HEK293 (cell line): ENCODE measurements around the gene BCKDHA.

Source experiments
- CTCF ChIA-PET: fragments of 350-600 bp; formaldehyde crosslinking; extraction: SDS; loops from one replicate; lab custom pipeline; 2021; ENCODE audit warnings: antibody characterized with exemption; lab: Yijun Ruan, JAX
- POLR2A ChIA-PET: fragments of 300-600 bp; formaldehyde crosslinking; extraction: SDS; loops from one replicate; lab custom pipeline; 2020; ENCODE audit warnings: antibody characterized with exemption, inconsistent platforms; lab: Yijun Ruan, JAX
- H3K27ac ChIP-seq: fragments of 200-500 bp; sonication (Bioruptor generic); 2 replicates; pipeline ENCODE4 v1.5.1; 2014; ENCODE audit warnings: low read depth, low read length, control low read depth, inconsistent platforms; ENCODE audit errors: extremely low read depth
- H3K36me3 ChIP-seq, 2 experiments: fragments of 200-500 bp in 1 of 2; sonication (Bioruptor generic) in 1 of 2; 1 replicate in 1 of 2; 2 replicates in 1 of 2; pipeline ENCODE4 v1.5.1; 2014 to 2017; ENCODE audit warnings: inconsistent platforms in 2 of 2, low read length in 2 of 2; ENCODE audit not compliant: control insufficient read depth in 2 of 2, insufficient read depth in 1 of 2
- H3K4me1 ChIP-seq: fragments of 200-500 bp; sonication (Bioruptor generic); 2 replicates; pipeline ENCODE4 v1.5.1; 2014; ENCODE audit warnings: mild to moderate bottlenecking, low read length, inconsistent platforms; ENCODE audit not compliant: control insufficient read depth, insufficient read depth
- H3K4me3 ChIP-seq: 2 replicates; pipeline ENCODE4 v1.5.1; 2011; ENCODE audit warnings: low read depth, mild to moderate bottlenecking, control low read depth, low read length, moderate library complexity
- H3K9me3 ChIP-seq: fragments of 200-500 bp; sonication (Bioruptor generic); 2 replicates; pipeline ENCODE4 v1.5.1; 2014; ENCODE audit warnings: low read depth, low read length, inconsistent platforms; ENCODE audit not compliant: control insufficient read depth, insufficient read depth
- OVOL3 ChIP-seq: fragments of 450-650 bp; formaldehyde crosslinking; IDR thresholded peaks from 2 replicates; pipeline ENCODE4 v1.5.1; 2016; ENCODE audit warnings: missing biosample characterization, missing genetic modification characterization
- PATZ1 ChIP-seq: fragments of 450-650 bp; formaldehyde crosslinking; IDR thresholded peaks from 2 replicates; pipeline ENCODE4 v1.5.1; 2016; ENCODE audit warnings: missing biosample characterization, missing genetic modification characterization
- PRDM1 ChIP-seq: fragments of 450-650 bp; formaldehyde crosslinking; IDR thresholded peaks from 2 replicates; pipeline ENCODE4; 2016; ENCODE audit warnings: missing biosample characterization, missing genetic modification characterization
- SP2 ChIP-seq: fragments of 450-650 bp; formaldehyde crosslinking; IDR thresholded peaks from 2 replicates; pipeline ENCODE4 v1.5.1; 2016; ENCODE audit warnings: missing biosample characterization, missing genetic modification characterization
- ZBTB8A ChIP-seq: fragments of 450-650 bp; formaldehyde crosslinking; IDR thresholded peaks from 2 replicates; pipeline ENCODE4 v1.5.1; 2016; ENCODE audit warnings: missing biosample characterization, missing genetic modification characterization
- ZFHX2 ChIP-seq: fragments of 450-650 bp; formaldehyde crosslinking; conservative IDR thresholded peaks from 2 replicates; pipeline ENCODE4 v1.5.1; 2016; ENCODE audit warnings: missing biosample characterization, missing genetic modification characterization
- ZNF174 ChIP-seq: fragments of 450-650 bp; formaldehyde crosslinking; IDR thresholded peaks from 2 replicates; pipeline ENCODE4 v1.5.0; 2017; ENCODE audit warnings: missing biosample characterization, mild to moderate bottlenecking, missing genetic modification characterization
- ZNF292 ChIP-seq: fragments of 450-650 bp; formaldehyde crosslinking; IDR thresholded peaks from 2 replicates; pipeline ENCODE4 v1.5.1; 2016; ENCODE audit warnings: low read depth, missing biosample characterization, missing genetic modification characterization, borderline replicate concordance
- ZNF335 ChIP-seq: fragments of 450-650 bp; formaldehyde crosslinking; conservative IDR thresholded peaks from 2 replicates; pipeline ENCODE4 v1.5.1; 2016; ENCODE audit warnings: missing biosample characterization, missing genetic modification characterization
- ZNF426 ChIP-seq: fragments of 450-650 bp; formaldehyde crosslinking; IDR thresholded peaks from 2 replicates; pipeline ENCODE4 v1.5.1; 2017; ENCODE audit warnings: missing biosample characterization, missing genetic modification characterization, mild to moderate bottlenecking, inconsistent platforms, moderate library complexity
- ZNF513 ChIP-seq: fragments of 450-650 bp; IDR thresholded peaks from 2 replicates; pipeline ENCODE4 v1.5.1; 2018; ENCODE audit warnings: missing biosample characterization, missing genetic modification characterization
- ZNF571 ChIP-seq: fragments of 450-650 bp; formaldehyde crosslinking; IDR thresholded peaks from 2 replicates; pipeline ENCODE4 v1.5.0; 2017; ENCODE audit warnings: missing biosample characterization, missing genetic modification characterization
- ZNF670 ChIP-seq: fragments of 450-650 bp; formaldehyde crosslinking; IDR thresholded peaks from 2 replicates; pipeline ENCODE4 v1.5.1; 2016; ENCODE audit warnings: missing biosample characterization, missing genetic modification characterization, low read depth
- ZNF785 ChIP-seq: fragments of 450-650 bp; formaldehyde crosslinking; IDR thresholded peaks from 2 replicates; pipeline ENCODE4 v1.5.1; 2016; ENCODE audit warnings: missing biosample characterization, missing genetic modification characterization
- ZNF792 ChIP-seq: fragments of 450-650 bp; formaldehyde crosslinking; IDR thresholded peaks from 2 replicates; pipeline ENCODE4 v1.5.1; 2016; ENCODE audit warnings: missing biosample characterization, missing genetic modification characterization
- ZSCAN16 ChIP-seq: fragments of 450-650 bp; formaldehyde crosslinking; IDR thresholded peaks from 2 replicates; pipeline ENCODE4 v1.5.1; 2016; ENCODE audit warnings: missing biosample characterization, missing genetic modification characterization
- TF ChIP-seq, protein P1 (sequence below): fragments of 450-650 bp; formaldehyde crosslinking; IDR thresholded peaks from 2 replicates; pipeline ENCODE4 v1.5.1; 2016; ENCODE audit warnings: missing biosample characterization, missing genetic modification characterization
- TF ChIP-seq, protein P2 (sequence below): fragments of 450-650 bp; formaldehyde crosslinking; IDR thresholded peaks from 2 replicates; pipeline ENCODE4 v1.5.1; 2017; ENCODE audit warnings: missing biosample characterization, missing genetic modification characterization
- TF ChIP-seq, protein P3 (sequence below): fragments of 450-650 bp; formaldehyde crosslinking; optimal IDR thresholded peaks from 2 replicates; pipeline ENCODE3; 2016; ENCODE audit warnings: missing biosample characterization, mild to moderate bottlenecking, missing genetic modification characterization

Gene BCKDHA

DNA sequence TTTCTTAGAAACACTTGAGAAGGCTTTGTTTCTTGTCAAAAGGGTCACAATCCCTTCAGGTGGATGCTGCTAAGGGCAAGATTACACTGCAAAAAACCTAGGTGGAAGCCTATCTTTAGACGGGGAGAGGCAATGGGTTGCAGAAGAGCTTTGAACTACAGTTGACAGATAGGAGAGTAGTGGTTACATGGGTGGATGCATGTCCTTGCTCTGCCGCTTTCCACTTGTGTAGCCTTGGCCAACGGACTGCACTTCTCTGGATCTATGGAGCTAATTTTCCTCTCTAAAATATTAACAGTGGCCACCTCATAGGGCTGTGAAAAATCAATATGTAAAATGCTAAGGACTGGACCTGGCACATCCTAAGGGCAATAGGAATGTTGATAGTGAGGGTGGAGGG, 980 bp downstream of the BCKDHA start:
- H3K36me3 ChIP-seq: peaks cover 0 to 7% of the 10 kb centered on the region in 2 experiments; a peak in 1 of 3 replicates
- CTCF ChIA-PET: interaction anchor here (0.6 to 1.6 kb wide), 6 partner anchors 10 to 243 kb away, joined by 3 to 9 read pairs (median 4); no protein-coding TSS in a partner anchor
- TF ChIP-seq ZNF792 (tag by site-specific recombination) (no peak), ZNF513 (tag by site-specific recombination) (no peak), ZNF670 (no peak)
- TF ChIP-seq, all 188 proteins: peak for 0
- POLR2A ChIA-PET: interaction anchor here (0.7 to 1.9 kb wide), 4 partner anchors 10 to 66 kb away, joined by 3 to 8 read pairs (median 7); partner anchors contain the start of genes B9D2 and DMAC2
- no peaks in the 10 kb centered on the region for H3K9me3 ChIP-seq
- H3K27ac ChIP-seq: no peak overlapping the region
- peaks cover 11% of the 10 kb centered on the region; the same call in 1 of the 2 replicates for H3K4me1 ChIP-seq
- H3K4me3 ChIP-seq: peak overlapping the region; percentile 79

DNA sequence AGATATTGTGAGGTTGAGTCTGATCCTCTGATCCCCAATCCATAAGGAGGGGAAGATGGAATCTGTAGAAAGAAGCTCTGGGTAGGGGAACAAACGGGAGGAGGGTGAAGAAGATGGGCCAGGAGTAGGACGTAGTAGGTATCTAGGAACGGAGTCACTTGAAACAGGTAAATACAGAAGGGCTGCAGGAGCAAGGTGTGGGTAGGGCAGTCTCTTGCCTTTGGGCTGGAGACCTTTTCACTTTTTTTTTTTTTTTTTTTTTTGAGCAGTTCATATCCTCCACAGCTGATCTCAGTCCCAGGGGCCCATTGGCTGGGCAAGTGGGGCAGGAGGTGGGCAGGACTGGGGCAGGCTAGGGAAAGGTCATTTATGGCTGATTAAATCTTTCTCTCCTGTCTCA, 1.5 kb downstream of the BCKDHA start:
- H3K4me1 ChIP-seq: peaks cover 11% of the 10 kb centered on the region; the same call in 1 of the 2 replicates
- peaks cover 0 to 3% of the 10 kb centered on the region in 2 experiments; a peak in 1 of 3 replicates for H3K36me3 ChIP-seq
- H3K4me3 ChIP-seq: no peak overlapping the region
- ChIA-PET CTCF (interaction anchor here (0.6 to 1.6 kb wide), 6 partner anchors 9 to 243 kb away, joined by 3 to 9 read pairs (median 4); no protein-coding TSS in a partner anchor), POLR2A (interaction anchor here (0.7 to 1.9 kb wide), 4 partner anchors 9 to 66 kb away, joined by 3 to 8 read pairs (median 7); partner anchors contain the start of genes B9D2 and DMAC2)
- TF ChIP-seq, protein P1, sequence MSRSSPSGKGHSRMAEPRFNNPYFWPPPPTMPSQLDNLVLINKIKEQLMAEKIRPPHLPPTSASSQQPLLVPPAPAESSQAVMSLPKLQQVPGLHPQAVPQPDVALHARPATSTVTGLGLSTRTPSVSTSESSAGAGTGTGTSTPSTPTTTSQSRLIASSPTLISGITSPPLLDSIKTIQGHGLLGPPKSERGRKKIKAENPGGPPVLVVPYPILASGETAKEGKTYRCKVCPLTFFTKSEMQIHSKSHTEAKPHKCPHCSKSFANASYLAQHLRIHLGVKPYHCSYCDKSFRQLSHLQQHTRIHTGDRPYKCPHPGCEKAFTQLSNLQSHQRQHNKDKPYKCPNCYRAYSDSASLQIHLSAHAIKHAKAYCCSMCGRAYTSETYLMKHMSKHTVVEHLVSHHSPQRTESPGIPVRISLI (tag by site-specific recombination): peak; percentile 59; the same call in 1 of the 2 replicates
- no peak for TF ChIP-seq PATZ1 (tag by site-specific recombination)
- TF ChIP-seq, protein P2, sequence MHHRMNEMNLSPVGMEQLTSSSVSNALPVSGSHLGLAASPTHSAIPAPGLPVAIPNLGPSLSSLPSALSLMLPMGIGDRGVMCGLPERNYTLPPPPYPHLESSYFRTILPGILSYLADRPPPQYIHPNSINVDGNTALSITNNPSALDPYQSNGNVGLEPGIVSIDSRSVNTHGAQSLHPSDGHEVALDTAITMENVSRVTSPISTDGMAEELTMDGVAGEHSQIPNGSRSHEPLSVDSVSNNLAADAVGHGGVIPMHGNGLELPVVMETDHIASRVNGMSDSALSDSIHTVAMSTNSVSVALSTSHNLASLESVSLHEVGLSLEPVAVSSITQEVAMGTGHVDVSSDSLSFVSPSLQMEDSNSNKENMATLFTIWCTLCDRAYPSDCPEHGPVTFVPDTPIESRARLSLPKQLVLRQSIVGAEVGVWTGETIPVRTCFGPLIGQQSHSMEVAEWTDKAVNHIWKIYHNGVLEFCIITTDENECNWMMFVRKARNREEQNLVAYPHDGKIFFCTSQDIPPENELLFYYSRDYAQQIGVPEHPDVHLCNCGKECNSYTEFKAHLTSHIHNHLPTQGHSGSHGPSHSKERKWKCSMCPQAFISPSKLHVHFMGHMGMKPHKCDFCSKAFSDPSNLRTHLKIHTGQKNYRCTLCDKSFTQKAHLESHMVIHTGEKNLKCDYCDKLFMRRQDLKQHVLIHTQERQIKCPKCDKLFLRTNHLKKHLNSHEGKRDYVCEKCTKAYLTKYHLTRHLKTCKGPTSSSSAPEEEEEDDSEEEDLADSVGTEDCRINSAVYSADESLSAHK (tag by site-specific recombination): peak; percentile 66
- H3K9me3 ChIP-seq: no peaks in the 10 kb centered on the region
- H3K27ac ChIP-seq: no peak overlapping the region

GRCh38 chr19:41399525-41399924, 1.9 kb downstream of the BCKDHA start:
- ChIA-PET POLR2A (interaction anchor here (1.4 to 1.6 kb wide), 2 partner anchors 9 to 40 kb away, joined by 3 to 8 read pairs; partner anchors contain the start of gene DMAC2), CTCF (interaction anchor here (1.0 to 1.6 kb wide), 3 partner anchors 9 to 164 kb away, joined by 3 to 9 read pairs (median 4); no protein-coding TSS in a partner anchor)
- H3K9me3 ChIP-seq: no peaks in the 10 kb centered on the region
- H3K27ac ChIP-seq: no peak overlapping the region
- H3K36me3 ChIP-seq: no peaks in the 10 kb centered on the region
- peaks cover 11% of the 10 kb centered on the region; the same call in 1 of the 2 replicates for H3K4me1 ChIP-seq
- H3K4me3 ChIP-seq: no peak overlapping the region
- TF ChIP-seq ZSCAN16 (no peak), ZNF292 (tag by site-specific recombination) (no peak), ZNF785 (tag by site-specific recombination) (no peak), SP2 (tag by site-specific recombination) (no peak), PRDM1 (tag by site-specific recombination) (peak; percentile 98), OVOL3 (tag by site-specific recombination) (no peak), ZFHX2 (tag by site-specific recombination) (no peak), ZBTB8A (no peak), ZNF426 (tag by site-specific recombination) (no peak), PATZ1 (tag by site-specific recombination) (no peak), ZNF335 (tag by site-specific recombination) (no peak), ZNF174 (tag by site-specific recombination) (no peak), ZNF571 (tag by site-specific recombination) (0 out of 2 replicates have a peak, but pooled peaks have one; percentile 32)
- TF ChIP-seq, protein P3, sequence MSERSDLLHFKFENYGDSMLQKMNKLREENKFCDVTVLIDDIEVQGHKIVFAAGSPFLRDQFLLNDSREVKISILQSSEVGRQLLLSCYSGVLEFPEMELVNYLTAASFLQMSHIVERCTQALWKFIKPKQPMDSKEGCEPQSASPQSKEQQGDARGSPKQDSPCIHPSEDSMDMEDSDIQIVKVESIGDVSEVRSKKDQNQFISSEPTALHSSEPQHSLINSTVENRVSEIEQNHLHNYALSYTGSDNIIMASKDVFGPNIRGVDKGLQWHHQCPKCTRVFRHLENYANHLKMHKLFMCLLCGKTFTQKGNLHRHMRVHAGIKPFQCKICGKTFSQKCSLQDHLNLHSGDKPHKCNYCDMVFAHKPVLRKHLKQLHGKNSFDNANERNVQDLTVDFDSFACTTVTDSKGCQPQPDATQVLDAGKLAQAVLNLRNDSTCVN (tag by site-specific recombination): no peak
